ENCODE results near the gene KBTBD8.

GRCh38 chr3:66980791-66981190 is 17.3 kb upstream of the KBTBD8 start:
- TF ChIP-seq CTCF (IDR thresholded peaks at IDR 0.05) (no peak), POLR2A (IDR thresholded peaks at IDR 0.05) (no peak)
